OCI-LY3 (cell line): ENCODE results near the gene CAPN8.

Experiments
- CTCF ChIP-seq: fragments of 200-600, 300-600 bp; sonication (generic); IDR thresholded peaks from 2 replicates; pipeline ENCODE4 v1.5.1; 2014; ENCODE audit warnings: antibody characterized with exemption, low read length, low read depth
- EZH2phosphoT487 ChIP-seq: fragments of 200-600 bp; shearing (Covaris generic); IDR thresholded peaks from 2 replicates; pipeline ENCODE4 v1.6.1; 2018; ENCODE audit warnings: antibody characterized with exemption, mixed run types, low read depth

GRCh38 chr1:223682502-223682901, 17.0 kb upstream of the CAPN8 start:
- TF ChIP-seq CTCF (no peak), EZH2phosphoT487 (no peak)
